Astrocyte (in vitro differentiated cells and primary cell): Measurements from ENCODE around the gene NEDD9.

Source experiments
- EZH2 ChIP-seq: IDR thresholded peaks from 2 replicates; pipeline ENCODE4 v1.6.1; 2012; ENCODE audit warnings: mild to moderate bottlenecking, low read length, inconsistent platforms; ENCODE audit not compliant: insufficient read depth
- TF ChIP-seq, protein P1 (sequence below): IDR thresholded peaks from 2 replicates; pipeline ENCODE4 v1.5.1; 2011; ENCODE audit warnings: low read depth, mild to moderate bottlenecking, inconsistent platforms, low read length, moderate library complexity; ENCODE audit not compliant: insufficient read depth

DNA sequence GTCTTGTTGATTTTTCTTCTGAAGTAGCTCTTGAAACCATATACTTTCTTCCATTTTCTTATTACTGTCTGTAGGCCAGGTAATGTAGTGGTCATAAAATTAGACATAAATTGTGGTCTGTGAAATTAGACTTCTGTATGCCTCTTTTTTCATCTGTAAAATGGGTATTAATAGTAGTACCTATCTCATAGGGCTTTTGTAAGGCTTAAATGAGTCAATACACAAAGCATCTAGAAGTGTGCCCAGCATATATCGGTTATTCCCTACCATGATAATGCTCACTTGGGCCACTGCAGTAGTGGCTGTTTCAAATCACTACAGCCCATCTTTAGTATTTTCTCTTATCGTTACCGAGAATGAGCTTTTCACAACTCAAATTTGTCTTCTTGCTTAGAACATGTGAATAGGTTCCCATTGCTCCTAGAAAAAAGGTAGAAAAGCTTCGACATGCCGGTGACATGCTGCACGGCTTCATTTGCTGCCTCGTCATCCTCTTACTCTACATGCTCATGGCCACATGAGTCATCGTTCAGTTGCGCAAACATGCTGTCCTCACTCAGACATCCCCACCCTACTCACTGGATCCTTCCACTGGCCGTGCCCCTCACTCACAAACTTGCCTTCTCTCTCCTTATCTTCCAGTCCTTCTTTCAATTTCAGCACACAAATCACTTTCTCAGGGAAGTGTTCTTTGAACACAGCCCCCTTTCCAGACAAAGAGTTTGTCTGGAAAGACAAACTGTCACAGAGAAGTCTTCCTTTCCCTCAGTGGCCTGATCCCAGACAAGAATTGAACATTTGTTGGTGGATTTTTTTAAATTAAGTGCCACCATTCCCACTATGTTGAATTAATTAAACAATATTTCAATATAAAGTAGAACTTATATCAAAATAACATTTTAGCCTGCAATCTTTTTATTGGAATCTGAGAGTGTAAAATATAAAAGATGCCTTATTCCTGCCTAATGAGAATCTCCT, 88.8 kb downstream of the NEDD9 start:
- TF ChIP-seq, protein P1, sequence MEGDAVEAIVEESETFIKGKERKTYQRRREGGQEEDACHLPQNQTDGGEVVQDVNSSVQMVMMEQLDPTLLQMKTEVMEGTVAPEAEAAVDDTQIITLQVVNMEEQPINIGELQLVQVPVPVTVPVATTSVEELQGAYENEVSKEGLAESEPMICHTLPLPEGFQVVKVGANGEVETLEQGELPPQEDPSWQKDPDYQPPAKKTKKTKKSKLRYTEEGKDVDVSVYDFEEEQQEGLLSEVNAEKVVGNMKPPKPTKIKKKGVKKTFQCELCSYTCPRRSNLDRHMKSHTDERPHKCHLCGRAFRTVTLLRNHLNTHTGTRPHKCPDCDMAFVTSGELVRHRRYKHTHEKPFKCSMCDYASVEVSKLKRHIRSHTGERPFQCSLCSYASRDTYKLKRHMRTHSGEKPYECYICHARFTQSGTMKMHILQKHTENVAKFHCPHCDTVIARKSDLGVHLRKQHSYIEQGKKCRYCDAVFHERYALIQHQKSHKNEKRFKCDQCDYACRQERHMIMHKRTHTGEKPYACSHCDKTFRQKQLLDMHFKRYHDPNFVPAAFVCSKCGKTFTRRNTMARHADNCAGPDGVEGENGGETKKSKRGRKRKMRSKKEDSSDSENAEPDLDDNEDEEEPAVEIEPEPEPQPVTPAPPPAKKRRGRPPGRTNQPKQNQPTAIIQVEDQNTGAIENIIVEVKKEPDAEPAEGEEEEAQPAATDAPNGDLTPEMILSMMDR, result no peak
- no peak for TF ChIP-seq EZH2
